Thymus (tissue), 11 donors: ENCODE results near the gene LILRA6. TPM values are rescaled to one million over a fixed set of nuclear protein-coding genes. Genes with fewer than 3 reads are reported as not detected.
A peak's percentile ranks its signal among the peaks of the same experiment; 100 is the strongest.
"Not testable (repeated sequence)": the region's sequence is repeated elsewhere in the genome, so short reads cannot be mapped to it uniquely, and the experiment has no call there.

Experiments used
- DNase-seq, 9 donors: peaks; one replicate each; pipeline ENCODE4 v3.0.0-alpha.2; 2013; ENCODE audit warnings: low spot score in 9 of 9, low read depth in 6 of 9, missing footprints in 1 of 9
- H3K27ac ChIP-seq, 2 donors: one replicate each; pipeline ENCODE4 v1.5.1; 2013; ENCODE audit warnings: control low read depth in 1 of 2, low read depth in 1 of 2, low read length in 1 of 2, mild to moderate bottlenecking in 1 of 2, moderate library complexity in 1 of 2
- H3K27me3 ChIP-seq, 2 donors: one replicate each; pipeline ENCODE4 v1.5.1; 2013; ENCODE audit warnings: low read length in 1 of 2; ENCODE audit not compliant: control insufficient read depth in 2 of 2, insufficient read depth in 1 of 2
- H3K36me3 ChIP-seq, 2 donors: one replicate each; pipeline ENCODE4 v1.5.1; 2013; ENCODE audit warnings: low read length in 1 of 2, mild to moderate bottlenecking in 1 of 2, moderate library complexity in 1 of 2; ENCODE audit not compliant: control insufficient read depth in 2 of 2, insufficient read depth in 2 of 2
- H3K4me1 ChIP-seq, 2 donors: one replicate each; pipeline ENCODE4 v1.5.1; 2013; ENCODE audit warnings: low read length in 2 of 2; ENCODE audit not compliant: control insufficient read depth in 2 of 2, insufficient read depth in 2 of 2
- H3K4me3 ChIP-seq, 2 donors: one replicate each; pipeline ENCODE4 v1.5.1; 2013; ENCODE audit warnings: low read length in 2 of 2, control low read depth in 1 of 2, mild to moderate bottlenecking in 1 of 2
- H3K9me3 ChIP-seq, 2 donors: one replicate each; pipeline ENCODE4 v1.5.1; 2013; ENCODE audit warnings: low read length in 1 of 2, mild to moderate bottlenecking in 1 of 2; ENCODE audit not compliant: control insufficient read depth in 2 of 2, insufficient read depth in 1 of 2
- WGBS: extraction: QIAGEN DNeasy Blood & Tissue Kit; methylation state at CpG from one replicate; pipeline ENCODE4 v1.1.7; 2013; 5-methylcytosine and 5-hydroxymethylcytosine counted together
- polyA plus RNA-seq: library from polyadenylated mRNA; stranded (reverse); fragments of 200-250 nt; gene quantifications from one replicate; pipeline ENCODE4 v1.2.3, GENCODE V29; 2013
- total RNA-seq: library from RNA; stranded (reverse); fragments of 120-200 nt; gene quantifications from one replicate; pipeline ENCODE4 v1.2.4, GENCODE V29; 2013
- donor health status: healthy.

LILRA6 gene
- total and polyA plus RNA-seq, 2 donors, result 0.61 to 3.9 TPM

- not testable (repeated sequence) for H3K4me3 ChIP-seq, H3K9me3 ChIP-seq, DNase-seq, H3K27me3 ChIP-seq
- H3K4me1 ChIP-seq, result peaks cover 22 to 53% of the 10 kb centered on the region in 2 donors
- peaks cover 63 to 67% of the 10 kb centered on the region in 2 donors for H3K36me3 ChIP-seq
- peak overlapping the region in 1 of 2 donors; percentile 33 for H3K27ac ChIP-seq
- WGBS, result 87% methylated on average over 23 of the region's 23 CpGs
Observed at GRCh38 chr19:54207193-54207592, 35.4 kb downstream of the LILRA6 start.

GRCh38 chr19:54206831-54207177 lies 35.8 kb downstream of the LILRA6 start:
- Histone ChIP-seq H3K9me3 (peaks cover 0 to 5% of the 10 kb centered on the region in 2 donors), H3K4me3 (no peak overlapping the region), H3K27me3 (no peaks in the 10 kb centered on the region), H3K27ac (no peak overlapping the region), H3K4me1 (peaks cover 23 to 57% of the 10 kb centered on the region in 2 donors), H3K36me3 (peaks cover 66 to 71% of the 10 kb centered on the region in 2 donors)
- DNase-seq, result no peak
- 85% methylated on average over 13 of the region's 13 CpGs for WGBS

- 96% methylated on average over 27 of the region's 27 CpGs for WGBS
- no peaks in the 10 kb centered on the region for H3K27me3 ChIP-seq
- peaks cover 0 to 5% of the 10 kb centered on the region in 2 donors for H3K9me3 ChIP-seq
- H3K36me3 ChIP-seq, result peaks cover 66 to 77% of the 10 kb centered on the region in 2 donors
- no peak overlapping the region for H3K4me3 ChIP-seq
- no peak for DNase-seq
- no peak overlapping the region for H3K27ac ChIP-seq
- H3K4me1 ChIP-seq, result peaks cover 28 to 62% of the 10 kb centered on the region in 2 donors
Observed at GRCh38 chr19:54206030-54206830, 36.4 kb downstream of the LILRA6 start.

GRCh38 chr19:54204767-54205468 lies 37.7 kb downstream of the LILRA6 start:
- H3K4me1 ChIP-seq, result peaks cover 28 to 57% of the 10 kb centered on the region in 2 donors
- 94% methylated on average over 4 of the region's 4 CpGs for WGBS

GRCh38 chr19:54203151-54203611 lies 39.4 kb downstream of the LILRA6 start:
- H3K36me3 ChIP-seq, result peaks cover 57 to 71% of the 10 kb centered on the region in 2 donors
- DNase-seq, result no peak
- H3K9me3 ChIP-seq, result peaks cover 0 to 4% of the 10 kb centered on the region in 2 donors
- WGBS, result 90% methylated on average over 9 of the region's 9 CpGs
- no peak overlapping the region for H3K27ac ChIP-seq
- H3K27me3 ChIP-seq, result no peaks in the 10 kb centered on the region
- no peak overlapping the region for H3K4me3 ChIP-seq
- H3K4me1 ChIP-seq, result peaks cover 21 to 44% of the 10 kb centered on the region in 2 donors

More at GRCh38 chr19:54204767-54205468, 37.7 kb downstream of the LILRA6 start:
- Histone ChIP-seq H3K27me3 (no peaks in the 10 kb centered on the region), H3K36me3 (peaks cover 66 to 79% of the 10 kb centered on the region in 2 donors), H3K27ac (no peak overlapping the region), H3K9me3 (peaks cover 0 to 5% of the 10 kb centered on the region in 2 donors), H3K4me3 (no peak overlapping the region)
- DNase-seq, result no peak

- peaks cover 13 to 36% of the 10 kb centered on the region in 2 donors for H3K4me1 ChIP-seq
Observed at GRCh38 chr19:54201980-54202379, 40.6 kb downstream of the LILRA6 start.

GRCh38 chr19:54201172-54201701 lies 41.4 kb downstream of the LILRA6 start:
- WGBS, result 9% methylated on average over 28 of the region's 28 CpGs
- Histone ChIP-seq H3K27ac (peak overlapping the region; percentile 96 to 98), H3K27me3 (no peaks in the 10 kb centered on the region), H3K4me3 (peak overlapping the region; percentile 73 to 93), H3K36me3 (peaks cover 40 to 52% of the 10 kb centered on the region in 2 donors), H3K4me1 (peaks cover 13 to 34% of the 10 kb centered on the region in 2 donors), H3K9me3 (no peaks in the 10 kb centered on the region)
- no peak for DNase-seq

More at GRCh38 chr19:54201980-54202379, 40.6 kb downstream of the LILRA6 start:
- Histone ChIP-seq H3K27ac (no peak overlapping the region), H3K36me3 (peaks cover 48 to 60% of the 10 kb centered on the region in 2 donors), H3K9me3 (no peaks in the 10 kb centered on the region), H3K4me3 (peak overlapping the region; percentile 73 to 93), H3K27me3 (no peaks in the 10 kb centered on the region)
- 82% methylated on average over 13 of the region's 13 CpGs for WGBS
- no peak for DNase-seq

GRCh38 chr19:54199401-54199800 lies 43.2 kb downstream of the LILRA6 start:
- H3K9me3 ChIP-seq, result no peaks in the 10 kb centered on the region
- H3K27ac ChIP-seq, result no peak overlapping the region
- DNase-seq, result no peak
- peaks cover 13 to 32% of the 10 kb centered on the region in 2 donors for H3K4me1 ChIP-seq
- 99% methylated on average over 16 of the region's 16 CpGs for WGBS
- no peaks in the 10 kb centered on the region for H3K27me3 ChIP-seq
- no peak overlapping the region for H3K4me3 ChIP-seq
- H3K36me3 ChIP-seq, result peaks cover 28 to 40% of the 10 kb centered on the region in 2 donors

GRCh38 chr19:54197121-54197520 lies 45.5 kb downstream of the LILRA6 start:
- Histone ChIP-seq H3K27ac (no peak overlapping the region), H3K27me3 (no peaks in the 10 kb centered on the region), H3K4me3 (no peak overlapping the region), H3K36me3 (peaks cover 20 to 31% of the 10 kb centered on the region in 2 donors), H3K9me3 (no peaks in the 10 kb centered on the region), H3K4me1 (peaks cover 9 to 17% of the 10 kb centered on the region in 2 donors)
- 94% methylated on average over 3 of the region's 3 CpGs for WGBS
- no peak for DNase-seq
